KOPT-K1 (cell line): ENCODE measurements around the gene RILPL2.
"Not testable (repeated sequence)": the region's sequence is repeated elsewhere in the genome, so short reads cannot be mapped to it uniquely, and the experiment has no call there.

Source experiments
- H3K27ac ChIP-seq: fragments of 200-600 bp; sonication (generic); 2 replicates; pipeline ENCODE4 v1.5.1; 2016; ENCODE audit warnings: antibody characterized with exemption, mild to moderate bottlenecking, low read depth, low read length; ENCODE audit not compliant: poor library complexity, severe bottlenecking
- H3K36me3 ChIP-seq: fragments of 200-600 bp; sonication (generic); 2 replicates; pipeline ENCODE4 v1.5.1; 2017; ENCODE audit warnings: antibody characterized with exemption, mild to moderate bottlenecking, low read length, moderate library complexity; ENCODE audit not compliant: insufficient read depth
- H3K9me3 ChIP-seq: fragments of 200-600 bp; sonication (generic); 2 replicates; pipeline ENCODE4 v1.5.1; 2017; ENCODE audit warnings: antibody characterized with exemption, low read length, mild to moderate bottlenecking; ENCODE audit not compliant: insufficient read depth, poor library complexity, severe bottlenecking

Gene RILPL2

GRCh38 chr12:123433615-123434014, 2.9 kb downstream of the RILPL2 start:
- Histone ChIP-seq H3K9me3 (no peaks in the 10 kb centered on the region), H3K36me3 (peaks cover 24% of the 10 kb centered on the region; the same call in 1 of the 2 replicates), H3K27ac (no peak overlapping the region)

GRCh38 chr12:123431951-123432817, 4.3 kb downstream of the RILPL2 start:
- H3K9me3 ChIP-seq, H3K27ac ChIP-seq: not testable (repeated sequence)
- H3K36me3 ChIP-seq = peaks cover 31% of the 10 kb centered on the region; the same call in 1 of the 2 replicates

DNA sequence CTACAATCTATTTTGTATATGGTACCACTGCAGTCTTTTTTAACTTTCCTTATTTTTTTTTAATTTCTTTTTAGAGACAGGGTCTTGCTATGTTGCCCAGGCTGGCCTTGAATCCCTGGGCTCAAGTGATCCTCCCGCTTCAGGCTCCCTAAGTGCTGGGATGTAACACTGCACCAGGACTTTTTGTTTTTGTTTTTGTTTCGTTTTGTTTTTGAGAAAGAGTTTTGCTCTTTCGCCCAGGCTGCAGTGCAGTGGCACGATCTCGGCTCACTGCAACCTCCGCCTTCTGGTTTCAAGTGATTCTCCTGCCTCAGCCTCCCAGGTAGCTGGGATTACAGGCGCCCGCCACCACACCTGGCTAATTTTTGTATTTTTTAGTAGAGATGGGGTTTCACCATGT, 7.4 kb downstream of the RILPL2 start:
- H3K36me3 ChIP-seq = peaks cover 41% of the 10 kb centered on the region; the same call in 1 of the 2 replicates
- not testable (repeated sequence) for H3K27ac ChIP-seq, H3K9me3 ChIP-seq

DNA sequence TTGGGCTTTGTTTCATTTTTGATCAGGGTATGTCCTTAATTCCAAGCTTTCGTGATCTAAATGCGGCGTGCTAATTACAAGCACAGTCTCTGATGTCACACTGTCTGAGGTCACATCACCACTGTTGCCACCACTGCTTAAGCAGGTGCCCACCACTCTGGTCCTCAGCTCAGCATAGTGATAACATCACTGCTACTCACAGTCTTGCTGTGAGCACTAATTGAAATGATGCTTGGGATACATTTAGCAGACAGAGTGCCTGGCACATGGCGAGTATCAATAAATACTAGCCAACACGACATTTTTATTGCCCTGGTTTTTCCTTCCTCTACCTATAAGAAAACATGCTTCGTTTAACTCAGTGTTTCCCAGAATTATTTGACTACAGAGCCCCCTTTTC, 7.9 kb downstream of the RILPL2 start:
- Histone ChIP-seq H3K27ac (no peak overlapping the region), H3K9me3 (no peaks in the 10 kb centered on the region), H3K36me3 (peaks cover 41% of the 10 kb centered on the region; the same call in 1 of the 2 replicates)

DNA sequence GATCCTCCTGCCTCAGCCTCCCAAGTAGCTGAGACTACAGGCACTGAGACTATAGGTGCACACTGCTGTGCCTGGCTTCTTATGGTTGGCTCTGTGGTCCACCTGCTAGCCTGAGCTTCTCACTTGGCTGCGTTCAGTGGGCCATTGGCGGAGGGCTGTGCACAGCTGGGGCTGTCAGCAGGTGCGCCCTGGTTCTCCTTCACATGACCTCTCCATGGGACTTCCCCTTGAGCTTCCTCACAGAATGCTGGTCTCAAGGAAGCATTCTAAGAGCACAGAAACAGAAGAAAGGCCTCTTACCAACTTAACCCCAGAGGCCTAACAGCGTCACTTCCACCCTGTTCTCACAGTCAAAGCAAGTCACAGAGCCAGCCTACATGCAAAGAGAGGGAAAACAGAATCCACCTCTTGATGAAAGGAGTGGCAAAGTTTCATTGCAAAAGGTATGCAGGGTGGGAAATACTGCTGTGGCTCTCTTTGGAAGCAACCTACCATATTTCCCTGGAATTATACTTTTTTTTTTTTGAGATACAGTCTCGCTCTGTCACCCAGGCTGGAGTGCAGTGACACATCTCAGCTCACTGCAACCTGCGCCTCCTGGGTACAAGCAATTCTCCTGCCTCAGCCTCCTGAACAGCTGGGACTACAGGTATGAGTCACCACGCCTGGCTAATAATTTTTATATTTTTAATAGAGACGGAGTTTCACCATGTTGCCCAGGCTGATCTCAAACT, 9.3 kb downstream of the RILPL2 start:
- Histone ChIP-seq H3K9me3 (no peaks in the 10 kb centered on the region), H3K27ac (peak overlapping the region; percentile 43), H3K36me3 (peaks cover 52% of the 10 kb centered on the region; the same call in 1 of the 2 replicates)

DNA sequence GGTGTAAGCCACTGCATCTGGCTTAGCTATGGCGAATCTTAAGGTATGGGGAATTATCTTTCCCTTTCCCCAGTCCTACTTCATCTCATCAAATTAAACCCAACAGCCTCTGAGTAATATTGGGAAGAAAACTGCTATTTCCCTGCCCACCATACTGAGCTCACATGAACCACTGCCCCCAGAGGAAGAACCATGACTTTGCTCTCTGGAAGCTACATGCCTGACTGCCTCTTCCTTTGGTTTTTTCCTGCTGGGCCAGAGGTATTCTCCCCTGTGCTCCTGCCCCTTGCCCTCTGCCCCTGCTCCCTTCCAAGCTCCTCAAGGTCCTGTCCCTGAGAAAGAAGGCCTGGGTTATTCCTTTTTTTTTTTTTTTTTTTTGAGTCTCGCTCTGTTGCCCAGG, 15.2 kb downstream of the RILPL2 start:
- H3K9me3 ChIP-seq = no peaks in the 10 kb centered on the region
- peaks cover 61% of the 10 kb centered on the region; the same call in 1 of the 2 replicates for H3K36me3 ChIP-seq
- no peak overlapping the region for H3K27ac ChIP-seq

GRCh38 chr12:123410041-123410412, 26.5 kb downstream of the RILPL2 start:
- H3K27ac ChIP-seq = no peak overlapping the region
- no peaks in the 10 kb centered on the region for H3K9me3 ChIP-seq
- peaks cover 54% of the 10 kb centered on the region for H3K36me3 ChIP-seq

GRCh38 chr12:123409284-123410040, 27.0 kb downstream of the RILPL2 start:
- peaks cover 56% of the 10 kb centered on the region for H3K36me3 ChIP-seq
- H3K9me3 ChIP-seq, H3K27ac ChIP-seq: not testable (repeated sequence)

DNA sequence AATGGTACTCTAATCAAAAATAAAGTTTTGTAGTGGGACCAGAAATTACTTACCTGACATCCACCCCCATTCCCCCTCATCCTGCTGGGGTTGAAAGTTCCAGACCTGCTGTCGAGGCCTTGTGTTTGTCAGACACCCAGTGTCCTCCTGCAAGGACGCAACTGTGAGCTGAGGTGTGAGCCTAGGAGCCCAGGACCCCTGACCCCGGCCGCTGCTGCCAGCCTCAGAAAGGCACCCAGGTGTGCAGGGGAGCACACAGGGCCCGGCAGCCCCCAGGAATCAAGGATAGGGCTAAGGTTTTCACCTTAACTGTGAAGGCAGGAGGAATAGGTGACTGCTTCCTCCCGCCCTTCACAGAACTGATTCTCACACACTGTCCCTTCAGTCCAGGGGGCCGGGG, 27.9 kb downstream of the RILPL2 start:
- H3K36me3 ChIP-seq = peaks cover 64% of the 10 kb centered on the region
- not testable (repeated sequence) for H3K9me3 ChIP-seq, H3K27ac ChIP-seq

DNA sequence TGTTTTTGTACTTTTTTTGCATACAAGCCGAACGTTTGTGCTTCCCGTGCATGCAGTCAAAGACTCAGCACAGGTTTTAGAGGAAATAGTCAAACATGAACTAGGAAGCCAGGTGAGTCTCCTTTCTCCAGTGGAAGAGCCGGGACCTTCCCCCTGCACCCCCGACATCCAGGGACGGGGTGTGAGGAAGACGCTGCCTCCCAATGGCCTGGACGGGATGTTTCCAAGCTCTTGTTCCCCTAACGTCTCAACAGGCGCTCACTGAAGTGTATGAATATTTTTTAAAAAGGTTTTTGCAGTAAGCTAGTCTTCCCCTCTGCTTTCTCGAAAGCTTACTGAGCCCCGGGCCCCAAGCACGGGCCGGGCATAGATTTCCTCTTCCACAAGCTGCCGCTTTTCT, 28.6 kb downstream of the RILPL2 start:
- peaks cover 71% of the 10 kb centered on the region for H3K36me3 ChIP-seq

GRCh38 chr12:123407269-123407668, 29.2 kb downstream of the RILPL2 start:
- H3K36me3 ChIP-seq = peaks cover 77% of the 10 kb centered on the region
- H3K9me3 ChIP-seq = not testable (repeated sequence)

More for the DNA sequence above, 28.6 kb downstream of the RILPL2 start:
- not testable (repeated sequence) for H3K9me3 ChIP-seq, H3K27ac ChIP-seq

DNA sequence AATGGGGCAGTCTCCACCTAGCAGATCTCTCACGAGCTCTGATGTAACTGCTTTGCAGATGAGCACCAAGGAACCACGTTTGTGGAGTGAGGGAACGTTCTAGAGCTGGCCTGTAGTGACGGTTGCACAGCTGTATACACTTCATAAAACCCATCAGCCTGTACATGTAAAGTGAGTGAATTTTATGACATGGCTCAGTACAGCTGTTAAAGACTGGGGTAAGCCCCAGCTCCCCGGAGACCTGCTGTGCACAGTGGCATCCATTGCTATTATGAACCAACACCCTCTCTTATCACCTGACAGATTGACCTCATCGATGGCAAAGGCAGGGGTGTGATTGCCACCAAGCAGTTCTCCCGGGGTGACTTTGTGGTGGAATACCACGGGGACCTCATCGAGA, 31.9 kb downstream of the RILPL2 start:
- peaks cover 91% of the 10 kb centered on the region for H3K36me3 ChIP-seq
- H3K27ac ChIP-seq = no peak overlapping the region
- no peaks in the 10 kb centered on the region for H3K9me3 ChIP-seq

More at GRCh38 chr12:123407269-123407668, 29.2 kb downstream of the RILPL2 start:
- H3K27ac ChIP-seq = not testable (repeated sequence)

DNA sequence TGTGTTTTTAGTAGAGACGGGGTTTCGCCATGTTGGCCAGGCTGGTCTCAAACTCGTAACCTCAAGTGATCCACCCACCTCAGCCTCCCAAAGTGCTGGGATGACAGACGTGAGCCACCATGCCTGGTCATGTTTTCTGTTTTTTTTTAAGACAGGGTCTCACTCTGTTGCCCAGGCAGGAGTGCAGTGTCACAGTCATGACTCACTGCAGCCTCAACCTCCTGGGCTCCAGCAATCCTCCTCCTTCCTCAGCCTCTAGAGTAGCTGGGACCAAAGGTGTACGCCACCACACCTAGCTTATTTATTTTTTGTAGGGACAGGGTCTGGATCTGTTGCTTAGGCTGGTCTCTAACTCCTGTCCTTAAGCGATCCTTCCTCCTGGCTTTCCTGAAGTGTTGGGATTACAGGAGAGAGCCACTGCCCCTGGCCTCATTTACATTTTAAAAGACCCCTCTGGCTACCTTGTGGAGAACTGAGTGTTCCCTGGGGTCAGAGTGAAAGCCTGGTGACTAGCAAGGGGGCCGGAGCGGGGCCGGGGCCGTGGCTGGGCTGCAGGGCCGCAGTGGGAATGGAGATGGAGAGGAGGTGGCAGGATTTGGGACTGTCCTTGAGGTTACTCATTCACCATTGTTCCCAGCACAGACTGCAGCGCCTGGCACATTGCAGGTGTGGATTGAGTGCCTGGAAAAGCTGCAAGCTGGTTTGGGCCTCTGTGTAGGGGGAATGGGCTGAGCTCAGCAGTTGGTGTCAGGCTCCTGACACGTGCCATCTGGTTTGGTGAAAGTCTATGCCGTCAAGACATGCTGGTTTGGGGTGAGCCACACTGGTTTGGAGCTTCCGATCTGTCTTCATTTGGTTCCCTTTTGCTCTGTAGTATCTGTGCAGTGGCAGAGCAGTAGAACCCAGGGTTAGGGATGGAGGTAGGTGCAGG, 34.5 kb downstream of the RILPL2 start:
- peaks cover 94% of the 10 kb centered on the region for H3K36me3 ChIP-seq
- no peaks in the 10 kb centered on the region for H3K9me3 ChIP-seq
- no peak overlapping the region for H3K27ac ChIP-seq

DNA sequence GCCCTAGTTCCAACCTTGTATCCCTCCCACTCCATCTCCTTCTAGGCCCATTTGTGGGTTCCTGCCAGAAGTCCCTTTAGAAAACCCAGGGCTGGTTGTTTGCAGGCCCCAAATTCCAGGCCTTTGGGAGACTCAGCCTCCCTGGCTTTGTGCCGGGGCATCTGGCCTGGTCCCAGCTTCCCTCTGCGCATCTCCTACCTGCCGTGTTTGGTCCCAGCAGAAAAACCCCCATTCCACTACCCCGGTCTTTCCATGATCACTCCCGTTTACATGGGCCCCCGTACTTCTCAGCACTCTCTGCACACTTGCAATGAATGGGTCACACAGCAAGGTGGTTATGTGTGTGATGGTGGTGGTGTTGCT, 37.2 kb downstream of the RILPL2 start:
- peaks cover 94% of the 10 kb centered on the region for H3K36me3 ChIP-seq

More for the DNA sequence above, 37.2 kb downstream of the RILPL2 start:
- Histone ChIP-seq H3K9me3 (no peaks in the 10 kb centered on the region), H3K27ac (no peak overlapping the region)
